Panc1 (cell line): Measurements from ENCODE around the gene ASH1L. TPM values are rescaled to one million over a fixed set of nuclear protein-coding genes. Genes with fewer than 3 reads are reported as not detected.

Experiments
- ATAC-seq: fragments of 200-7000 bp; cut with Tn5 transposase; 2 replicates; pipeline ENCODE4 v1.9.1; 2020; ENCODE audit warnings: mild to moderate bottlenecking, moderate library complexity
- BruUV-seq: library from RNA; stranded (reverse); fragments of 400-500 nt; replicated peaks from 2 replicates; lab custom pipeline; 2021; lab: Mats Ljungman, UMichigan
- CTCF ChIA-PET: fragments of 300-600 bp; sonication (Branson Sonifier 250); formaldehyde crosslinking; loops from one replicate; lab custom pipeline; 2022; ENCODE audit warnings: antibody characterized with exemption; lab: Charles Lee
- POLR2A ChIA-PET: fragments of 300-600 bp; sonication (Branson Sonifier 250); formaldehyde crosslinking; loops from one replicate; lab custom pipeline; 2022; ENCODE audit warnings: antibody characterized with exemption; lab: Charles Lee
- DNase-seq: peaks from one replicate; pipeline ENCODE4 v3.0.0-alpha.2; 2010; ENCODE audit warnings: low read depth, low spot score
- H3K27ac ChIP-seq: 2 replicates; pipeline ENCODE4 v1.5.1; 2011; ENCODE audit warnings: mild to moderate bottlenecking, low read length, inconsistent platforms
- H3K27me3 ChIP-seq: fragments of 200-500 bp; sonication (Bioruptor generic); 2 replicates; pipeline ENCODE4 v1.6.0; 2014; ENCODE audit warnings: low read length, inconsistent platforms; ENCODE audit not compliant: control insufficient read depth, insufficient read depth
- H3K36me3 ChIP-seq: fragments of 200-500 bp; sonication (Bioruptor generic); 2 replicates; pipeline ENCODE4 v1.5.1; 2014; ENCODE audit warnings: inconsistent platforms, mild to moderate bottlenecking, low read length, moderate library complexity; ENCODE audit not compliant: control insufficient read depth, insufficient read depth
- H3K4me1 ChIP-seq: 2 replicates; pipeline ENCODE4 v1.5.1; 2011; ENCODE audit warnings: inconsistent platforms, mild to moderate bottlenecking, low read length, moderate library complexity; ENCODE audit not compliant: control insufficient read depth, insufficient read depth
- H3K4me3 ChIP-seq, 2 experiments: 2 replicates each; pipeline ENCODE4 v1.5.1; 2011 to 2012; ENCODE audit warnings: low read depth in 2 of 2, low read length in 2 of 2, mild to moderate bottlenecking in 2 of 2, inconsistent platforms in 1 of 2, moderate library complexity in 1 of 2
- H3K9me3 ChIP-seq: fragments of 200-500 bp; sonication (Bioruptor generic); 2 replicates; pipeline ENCODE4 v1.5.1; 2014; ENCODE audit warnings: low read depth, mild to moderate bottlenecking, inconsistent platforms, low read length, moderate library complexity; ENCODE audit not compliant: control insufficient read depth, insufficient read depth
- POLR2AphosphoS5 ChIP-seq: IDR thresholded peaks from 2 replicates; pipeline ENCODE4 v1.6.1; 2012; ENCODE audit warnings: mild to moderate bottlenecking, low read depth, low read length, moderate library complexity
- SIN3A ChIP-seq: IDR thresholded peaks from 2 replicates; pipeline ENCODE4 v1.6.1; 2012; ENCODE audit warnings: low read depth, mild to moderate bottlenecking, low read length, moderate library complexity, borderline replicate concordance; ENCODE audit not compliant: insufficient read depth
- TCF7L2 ChIP-seq: IDR thresholded peaks from 2 replicates; pipeline ENCODE4 v1.6.1; 2011; ENCODE audit warnings: mild to moderate bottlenecking, low read depth, low read length, inconsistent platforms
- in situ Hi-C: cut with HindIII; loops from 2 replicates; pipeline ENCODE4 v1.10.0; 2016; ENCODE audit warnings: low sequenced_read_pairs, low pct_unique_long_range_greater_than_20kb
- intact Hi-C: fragments of 100-400 bp; cut with micrococcal nuclease; formaldehyde crosslinking; loops from one replicate; pipeline ENCODE4 v1.10.0; 2022; ENCODE audit not compliant: unreplicated experiment
- total RNA-seq: library from RNA; stranded (reverse); gene quantifications from one replicate; pipeline ENCODE4 v1.2.1, GENCODE V29; 2021; ENCODE audit not compliant: unreplicated experiment
- TF ChIP-seq, protein P1 (sequence below): fragments of 450-650 bp; IDR thresholded peaks from 2 replicates; pipeline ENCODE4 v1.5.1; 2017; ENCODE audit warnings: mild to moderate bottlenecking
- TF ChIP-seq, protein P2 (sequence below), 2 experiments: IDR thresholded peaks; 2 replicates each; pipeline ENCODE4 v1.6.1; 2011 to 2012; ENCODE audit warnings: low read depth in 2 of 2, control low read depth in 1 of 2, low read length in 1 of 2, mild to moderate bottlenecking in 1 of 2, moderate library complexity in 1 of 2; ENCODE audit not compliant: insufficient read depth in 1 of 2

ASH1L gene
- total RNA-seq, 1 experiment from 2014 or later, result 40.9 TPM

DNA sequence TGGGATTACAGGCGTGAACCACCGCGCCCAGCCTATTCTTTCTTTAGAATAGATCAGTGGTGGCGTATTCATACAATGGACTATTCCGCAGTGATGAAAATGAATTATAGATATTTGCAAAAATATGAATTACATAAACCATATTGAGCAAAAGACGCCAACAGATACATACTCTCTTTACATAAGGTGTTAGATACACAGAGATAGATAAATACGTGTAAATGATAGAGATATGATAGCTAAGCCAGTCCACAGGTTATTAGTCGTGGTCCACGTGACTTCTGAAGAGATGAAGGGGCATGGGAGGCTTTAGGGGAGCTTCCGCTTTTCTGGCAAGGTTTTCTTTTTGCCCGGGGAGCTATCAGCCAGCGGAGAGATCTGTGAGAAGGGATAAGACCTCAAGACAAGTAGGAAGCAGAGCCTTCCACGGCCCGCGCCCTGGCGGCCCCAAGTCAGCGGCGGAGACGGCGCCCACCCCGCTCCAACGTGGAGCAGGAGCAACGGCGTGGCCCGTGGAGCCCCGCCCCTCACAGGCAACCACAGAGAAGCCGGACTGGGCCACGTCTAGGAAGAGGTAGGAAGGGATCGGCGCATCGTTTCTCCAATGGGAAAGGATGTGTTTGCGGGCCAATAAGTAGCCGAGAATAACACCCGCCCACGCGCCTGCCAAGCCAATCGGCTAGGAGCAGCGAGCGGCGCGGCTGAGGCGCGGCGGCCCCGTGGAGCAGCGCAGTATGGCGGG lies 47.1 kb upstream of the ASH1L start, which contains the start of gene MSTO1:
Gene MSTO1 (plus strand): TSS at position 704 of the 742 bp plus-strand sequence. CDS start 31 bp downstream, at position 735.
- TF ChIP-seq, protein P1, sequence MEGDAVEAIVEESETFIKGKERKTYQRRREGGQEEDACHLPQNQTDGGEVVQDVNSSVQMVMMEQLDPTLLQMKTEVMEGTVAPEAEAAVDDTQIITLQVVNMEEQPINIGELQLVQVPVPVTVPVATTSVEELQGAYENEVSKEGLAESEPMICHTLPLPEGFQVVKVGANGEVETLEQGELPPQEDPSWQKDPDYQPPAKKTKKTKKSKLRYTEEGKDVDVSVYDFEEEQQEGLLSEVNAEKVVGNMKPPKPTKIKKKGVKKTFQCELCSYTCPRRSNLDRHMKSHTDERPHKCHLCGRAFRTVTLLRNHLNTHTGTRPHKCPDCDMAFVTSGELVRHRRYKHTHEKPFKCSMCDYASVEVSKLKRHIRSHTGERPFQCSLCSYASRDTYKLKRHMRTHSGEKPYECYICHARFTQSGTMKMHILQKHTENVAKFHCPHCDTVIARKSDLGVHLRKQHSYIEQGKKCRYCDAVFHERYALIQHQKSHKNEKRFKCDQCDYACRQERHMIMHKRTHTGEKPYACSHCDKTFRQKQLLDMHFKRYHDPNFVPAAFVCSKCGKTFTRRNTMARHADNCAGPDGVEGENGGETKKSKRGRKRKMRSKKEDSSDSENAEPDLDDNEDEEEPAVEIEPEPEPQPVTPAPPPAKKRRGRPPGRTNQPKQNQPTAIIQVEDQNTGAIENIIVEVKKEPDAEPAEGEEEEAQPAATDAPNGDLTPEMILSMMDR, result no peak
- peak; percentile 90 for TF ChIP-seq POLR2AphosphoS5
- TF ChIP-seq, protein P2, sequence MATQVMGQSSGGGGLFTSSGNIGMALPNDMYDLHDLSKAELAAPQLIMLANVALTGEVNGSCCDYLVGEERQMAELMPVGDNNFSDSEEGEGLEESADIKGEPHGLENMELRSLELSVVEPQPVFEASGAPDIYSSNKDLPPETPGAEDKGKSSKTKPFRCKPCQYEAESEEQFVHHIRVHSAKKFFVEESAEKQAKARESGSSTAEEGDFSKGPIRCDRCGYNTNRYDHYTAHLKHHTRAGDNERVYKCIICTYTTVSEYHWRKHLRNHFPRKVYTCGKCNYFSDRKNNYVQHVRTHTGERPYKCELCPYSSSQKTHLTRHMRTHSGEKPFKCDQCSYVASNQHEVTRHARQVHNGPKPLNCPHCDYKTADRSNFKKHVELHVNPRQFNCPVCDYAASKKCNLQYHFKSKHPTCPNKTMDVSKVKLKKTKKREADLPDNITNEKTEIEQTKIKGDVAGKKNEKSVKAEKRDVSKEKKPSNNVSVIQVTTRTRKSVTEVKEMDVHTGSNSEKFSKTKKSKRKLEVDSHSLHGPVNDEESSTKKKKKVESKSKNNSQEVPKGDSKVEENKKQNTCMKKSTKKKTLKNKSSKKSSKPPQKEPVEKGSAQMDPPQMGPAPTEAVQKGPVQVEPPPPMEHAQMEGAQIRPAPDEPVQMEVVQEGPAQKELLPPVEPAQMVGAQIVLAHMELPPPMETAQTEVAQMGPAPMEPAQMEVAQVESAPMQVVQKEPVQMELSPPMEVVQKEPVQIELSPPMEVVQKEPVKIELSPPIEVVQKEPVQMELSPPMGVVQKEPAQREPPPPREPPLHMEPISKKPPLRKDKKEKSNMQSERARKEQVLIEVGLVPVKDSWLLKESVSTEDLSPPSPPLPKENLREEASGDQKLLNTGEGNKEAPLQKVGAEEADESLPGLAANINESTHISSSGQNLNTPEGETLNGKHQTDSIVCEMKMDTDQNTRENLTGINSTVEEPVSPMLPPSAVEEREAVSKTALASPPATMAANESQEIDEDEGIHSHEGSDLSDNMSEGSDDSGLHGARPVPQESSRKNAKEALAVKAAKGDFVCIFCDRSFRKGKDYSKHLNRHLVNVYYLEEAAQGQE (IDR thresholded peaks at IDR 0.05; ENCODE audit: insufficient read depth in 1 of 2, low read depth in 2 of 2, low read length in 1 of 2), result no peak
- peak; percentile 80 for TF ChIP-seq TCF7L2
- TF ChIP-seq SIN3A, result peak; percentile 61; the same call in 1 of the 2 replicates
- POLR2A ChIA-PET, result no interaction called here
- BruUV-seq, result TSS peak; percentile 99

DNA sequence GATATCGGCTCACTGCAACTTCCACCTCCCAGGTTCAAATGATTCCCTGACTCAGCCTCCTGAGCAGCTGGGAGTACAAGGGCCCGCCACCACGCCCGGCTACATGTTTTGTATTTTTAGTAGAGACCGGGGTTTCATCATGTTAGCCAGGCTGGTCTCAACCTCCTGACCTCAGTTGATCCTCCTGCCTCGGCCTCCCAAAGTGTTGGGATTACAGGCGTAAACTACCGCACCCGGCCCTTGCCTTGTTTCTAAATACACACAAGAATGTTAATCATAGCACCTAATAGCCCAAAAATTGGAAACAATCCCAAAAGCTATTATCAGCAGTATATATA lies 46.3 kb upstream of the ASH1L start:
- Histone ChIP-seq H3K4me1 (no peaks in the 10 kb centered on the region), H3K27ac (peak overlapping the region; percentile 70), H3K27me3 (no peaks in the 10 kb centered on the region), H3K36me3 (peaks cover 2% of the 10 kb centered on the region), H3K4me3 (peak overlapping the region in 1 of 2 experiments; percentile 26; a peak in 1 of 4 replicates), H3K9me3 (no peaks in the 10 kb centered on the region)
- BruUV-seq, result no TSS peak
- in situ Hi-C loops, result no loop called here
- TF ChIP-seq, protein P1, result no peak
- TF ChIP-seq SIN3A (no peak), POLR2AphosphoS5 (no peak), TCF7L2 (no peak)
- TF ChIP-seq, protein P2 (IDR thresholded peaks at IDR 0.05; ENCODE audit: insufficient read depth in 1 of 2, low read depth in 2 of 2, low read length in 1 of 2), result no peak
- intact Hi-C loops, result no loop called here
- CTCF ChIA-PET, result no interaction called here
- no peak for ATAC-seq
- POLR2A ChIA-PET, result no interaction called here
- no peak for DNase-seq

More for the DNA sequence above, 47.1 kb upstream of the ASH1L start, which contains the start of gene MSTO1:
- Histone ChIP-seq H3K4me3 (peak within 1 kb of the TSS; percentile 62 to 69), H3K4me1 (no peaks in the 10 kb centered on the region), H3K27ac (peak within 1 kb of the TSS; percentile 97), H3K27me3 (no peaks in the 10 kb centered on the region), H3K9me3 (no peaks in the 10 kb centered on the region), H3K36me3 (peaks cover 2% of the 10 kb centered on the region)
- CTCF ChIA-PET, result interaction anchor here (0.5 to 0.6 kb wide), 2 partner anchors 39 to 110 kb away, joined by 8 to 16 read pairs; no protein-coding TSS in a partner anchor
- intact Hi-C loops (no loop called here), in situ Hi-C loops (no loop called here)
- ATAC-seq, result peak; percentile 97
- DNase-seq, result peak; percentile 80
